Fibroblast of lung (primary cell): Measurements from ENCODE around the gene DXO.
"Not testable (repeated sequence)": the region's sequence is repeated elsewhere in the genome, so short reads cannot be mapped to it uniquely, and the experiment has no call there.

Experiments used
- EZH2 ChIP-seq: IDR thresholded peaks from 2 replicates; pipeline ENCODE4 v1.5.1; 2012; ENCODE audit warnings: low read length, control low read depth, mild to moderate bottlenecking; ENCODE audit errors: missing control alignments
- TF ChIP-seq, protein P1 (sequence below), 2 donors: IDR thresholded peaks in 1 of 2; conservative IDR thresholded peaks in 1 of 2; 1 replicate in 1 of 2; 2 replicates in 1 of 2; pipeline ENCODE4 v1.5.1; 2011 to 2012; ENCODE audit warnings: low read length in 2 of 2, control low read depth in 1 of 2, inconsistent platforms in 1 of 2, low read depth in 1 of 2, mild to moderate bottlenecking in 1 of 2

DNA sequence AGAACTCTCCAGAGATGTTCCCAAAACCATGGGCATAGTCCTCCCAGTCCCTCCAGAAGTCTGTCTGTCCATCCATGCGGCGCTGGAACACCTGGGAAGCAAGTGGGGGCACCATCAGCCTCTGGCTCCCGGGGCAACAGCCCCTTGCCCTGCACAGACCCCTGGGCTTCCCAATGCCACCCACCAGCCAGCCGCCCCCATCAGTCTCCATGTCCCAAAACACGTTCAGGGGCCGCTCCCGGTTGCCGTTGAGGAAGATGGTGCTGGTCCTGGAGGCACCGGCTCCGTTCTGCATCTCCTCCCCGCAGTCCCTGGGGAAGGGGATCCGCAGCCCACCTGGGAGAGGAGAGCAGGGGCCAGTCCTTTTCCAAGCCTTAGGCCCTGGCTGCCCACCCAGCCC lies 37.6 kb upstream of the DXO start:
- TF ChIP-seq, protein P1, sequence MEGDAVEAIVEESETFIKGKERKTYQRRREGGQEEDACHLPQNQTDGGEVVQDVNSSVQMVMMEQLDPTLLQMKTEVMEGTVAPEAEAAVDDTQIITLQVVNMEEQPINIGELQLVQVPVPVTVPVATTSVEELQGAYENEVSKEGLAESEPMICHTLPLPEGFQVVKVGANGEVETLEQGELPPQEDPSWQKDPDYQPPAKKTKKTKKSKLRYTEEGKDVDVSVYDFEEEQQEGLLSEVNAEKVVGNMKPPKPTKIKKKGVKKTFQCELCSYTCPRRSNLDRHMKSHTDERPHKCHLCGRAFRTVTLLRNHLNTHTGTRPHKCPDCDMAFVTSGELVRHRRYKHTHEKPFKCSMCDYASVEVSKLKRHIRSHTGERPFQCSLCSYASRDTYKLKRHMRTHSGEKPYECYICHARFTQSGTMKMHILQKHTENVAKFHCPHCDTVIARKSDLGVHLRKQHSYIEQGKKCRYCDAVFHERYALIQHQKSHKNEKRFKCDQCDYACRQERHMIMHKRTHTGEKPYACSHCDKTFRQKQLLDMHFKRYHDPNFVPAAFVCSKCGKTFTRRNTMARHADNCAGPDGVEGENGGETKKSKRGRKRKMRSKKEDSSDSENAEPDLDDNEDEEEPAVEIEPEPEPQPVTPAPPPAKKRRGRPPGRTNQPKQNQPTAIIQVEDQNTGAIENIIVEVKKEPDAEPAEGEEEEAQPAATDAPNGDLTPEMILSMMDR (conservative IDR thresholded peaks at IDR 0.05 in 1 of 2, IDR thresholded peaks at IDR 0.05 in 1 of 2; ENCODE audit: low read depth in 1 of 2, low read length in 2 of 2), result not testable (repeated sequence)
- TF ChIP-seq EZH2, result not testable (repeated sequence)
